ENCODE results near the gene MEDAG.
"Not testable (repeated sequence)": the region's sequence is repeated elsewhere in the genome, so short reads cannot be mapped to it uniquely, and the experiment has no call there.

Gene MEDAG

DNA sequence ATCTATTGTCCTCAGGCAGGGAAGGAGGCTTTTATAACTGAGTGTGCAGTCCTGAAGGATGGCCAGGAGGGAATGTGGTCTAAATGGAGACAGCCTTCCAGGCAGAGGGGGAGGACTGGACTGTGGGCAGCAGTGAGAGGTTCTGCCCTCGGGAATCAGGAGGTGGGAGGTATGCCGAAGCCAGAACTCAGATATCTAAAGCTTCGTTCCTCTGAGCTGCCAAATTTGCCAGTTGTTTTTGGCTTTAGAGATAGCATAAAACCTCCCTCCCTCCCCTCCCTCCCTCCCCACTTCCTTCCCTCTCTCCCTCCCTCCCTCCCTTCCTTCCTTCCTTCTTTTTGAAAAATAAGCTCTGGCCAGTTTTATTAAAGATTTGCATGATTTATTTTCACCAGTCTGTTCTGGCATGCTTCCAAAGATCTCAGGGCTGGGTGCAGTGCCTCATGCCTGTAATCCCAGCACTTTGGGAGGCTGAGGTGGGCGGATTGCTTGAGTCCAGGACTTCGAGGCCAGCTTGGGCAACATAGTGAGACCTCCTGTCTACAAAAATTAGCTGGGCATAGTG lies 2.4 kb downstream of the MEDAG start:
- DNase-seq (no peak), ATAC-seq (no peak)
- peaks cover 56% of the 10 kb centered on the region for H3K27me3 Mint-ChIP-seq
- H3K4me1 Mint-ChIP-seq = peaks cover 2% of the 10 kb centered on the region
- H3K36me3 Mint-ChIP-seq (ENCODE audit: low read depth) = no peaks in the 10 kb centered on the region
- no peaks in the 10 kb centered on the region for H3K9me3 Mint-ChIP-seq
- H3K27ac Mint-ChIP-seq = no peak overlapping the region
- no peak overlapping the region for H3K4me3 Mint-ChIP-seq

DNA sequence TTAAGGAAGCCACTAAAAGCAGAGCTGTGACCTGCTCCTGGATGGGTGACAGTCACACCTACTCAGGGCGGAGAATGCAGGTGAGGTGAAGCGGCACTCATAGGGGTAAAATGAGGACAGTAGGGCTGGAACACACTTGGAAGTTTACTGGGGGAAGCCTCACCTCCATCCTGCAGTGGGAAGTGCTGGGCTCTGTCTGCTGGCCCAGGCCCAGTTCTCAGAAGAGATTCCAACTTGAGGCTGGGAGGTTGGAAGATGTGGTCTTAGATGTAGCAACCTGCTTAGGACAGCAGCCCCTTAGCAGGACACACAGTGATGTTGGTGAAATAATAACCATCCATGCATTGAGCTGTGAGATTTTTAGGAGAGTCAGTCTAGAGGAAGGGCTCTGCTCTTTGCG lies 4.6 kb downstream of the MEDAG start:
- H3K4me1 Mint-ChIP-seq = peaks cover 2% of the 10 kb centered on the region
- DNase-seq = no peak
- no peak overlapping the region for H3K27ac Mint-ChIP-seq
- no peaks in the 10 kb centered on the region for H3K9me3 Mint-ChIP-seq
- H3K36me3 Mint-ChIP-seq (ENCODE audit: low read depth) = no peaks in the 10 kb centered on the region
- no peak overlapping the region for H3K4me3 Mint-ChIP-seq
- H3K27me3 Mint-ChIP-seq = peaks cover 50% of the 10 kb centered on the region
- no peak for ATAC-seq

DNA sequence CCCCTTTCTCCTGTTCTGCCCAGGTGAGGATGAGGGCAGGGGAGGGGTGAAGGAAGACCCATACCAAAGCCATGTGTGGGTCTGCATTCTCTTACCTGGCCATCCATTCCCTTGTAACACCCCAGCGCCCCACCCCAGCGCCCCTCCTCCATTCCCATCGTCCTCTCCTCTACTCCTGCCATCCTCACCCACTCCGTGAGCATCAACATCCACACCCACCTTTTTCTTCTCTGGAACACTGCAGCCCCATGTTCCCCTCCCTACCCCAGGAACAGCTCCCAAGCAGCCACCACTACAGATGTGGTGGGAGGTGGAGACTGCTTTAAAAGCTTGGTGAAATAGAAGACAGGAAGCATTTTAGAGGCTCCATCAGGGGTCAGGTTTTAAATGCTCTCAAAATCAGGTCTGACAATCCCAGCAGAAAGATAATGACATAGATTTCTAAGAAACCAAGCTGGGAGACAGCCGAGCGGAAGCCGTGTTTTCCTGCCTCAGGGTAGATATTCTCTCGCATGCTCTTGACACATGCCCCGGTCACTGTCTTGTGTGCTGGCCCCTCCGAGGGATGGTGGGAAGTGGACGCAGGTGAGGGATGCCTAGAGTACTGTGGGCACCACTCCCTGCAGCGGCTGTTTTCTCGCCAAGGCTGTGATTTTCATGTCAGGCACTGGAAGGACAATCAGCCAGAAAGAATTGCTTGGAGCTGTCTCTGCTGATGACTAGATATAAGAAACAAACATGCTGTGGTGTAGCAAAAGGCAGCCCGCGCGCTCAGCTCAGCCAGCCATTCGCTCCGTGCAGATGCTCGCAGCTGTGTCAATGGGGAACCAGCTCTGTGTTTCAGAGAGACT lies 9.8 kb downstream of the MEDAG start:
- Mint-ChIP-seq H3K4me3 (no peak overlapping the region), H3K9me3 (no peaks in the 10 kb centered on the region), H3K4me1 (no peaks in the 10 kb centered on the region), H3K27ac (no peak overlapping the region), H3K36me3 (ENCODE audit: low read depth) (no peaks in the 10 kb centered on the region), H3K27me3 (peaks cover 25% of the 10 kb centered on the region)
- DNase-seq (no peak), ATAC-seq (no peak)

DNA sequence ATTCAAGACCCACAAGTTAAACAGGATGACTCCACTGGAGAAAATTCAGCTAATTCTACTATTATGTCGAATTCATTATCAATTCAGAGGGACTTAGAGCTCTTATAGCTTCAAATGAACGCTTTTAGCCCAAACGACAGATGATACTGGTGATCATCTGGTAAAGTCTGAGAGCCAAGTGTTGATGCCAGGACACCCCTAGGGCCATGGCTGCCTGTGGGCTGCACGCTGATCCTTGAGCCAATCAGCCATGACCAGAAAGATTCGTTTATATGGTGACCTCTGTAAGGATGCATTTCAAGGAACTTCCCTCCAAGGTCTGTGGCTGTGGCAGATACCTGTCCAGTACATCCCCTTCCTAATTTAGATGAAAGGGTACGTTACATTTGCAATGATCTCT lies 10.9 kb downstream of the MEDAG start:
- H3K27ac Mint-ChIP-seq = no peak overlapping the region
- H3K4me3 Mint-ChIP-seq = no peak overlapping the region
- H3K9me3 Mint-ChIP-seq = no peaks in the 10 kb centered on the region
- ATAC-seq = no peak
- H3K4me1 Mint-ChIP-seq = no peaks in the 10 kb centered on the region
- no peaks in the 10 kb centered on the region for H3K36me3 Mint-ChIP-seq (ENCODE audit: low read depth)
- H3K27me3 Mint-ChIP-seq = peaks cover 31% of the 10 kb centered on the region
- no peak for DNase-seq

DNA sequence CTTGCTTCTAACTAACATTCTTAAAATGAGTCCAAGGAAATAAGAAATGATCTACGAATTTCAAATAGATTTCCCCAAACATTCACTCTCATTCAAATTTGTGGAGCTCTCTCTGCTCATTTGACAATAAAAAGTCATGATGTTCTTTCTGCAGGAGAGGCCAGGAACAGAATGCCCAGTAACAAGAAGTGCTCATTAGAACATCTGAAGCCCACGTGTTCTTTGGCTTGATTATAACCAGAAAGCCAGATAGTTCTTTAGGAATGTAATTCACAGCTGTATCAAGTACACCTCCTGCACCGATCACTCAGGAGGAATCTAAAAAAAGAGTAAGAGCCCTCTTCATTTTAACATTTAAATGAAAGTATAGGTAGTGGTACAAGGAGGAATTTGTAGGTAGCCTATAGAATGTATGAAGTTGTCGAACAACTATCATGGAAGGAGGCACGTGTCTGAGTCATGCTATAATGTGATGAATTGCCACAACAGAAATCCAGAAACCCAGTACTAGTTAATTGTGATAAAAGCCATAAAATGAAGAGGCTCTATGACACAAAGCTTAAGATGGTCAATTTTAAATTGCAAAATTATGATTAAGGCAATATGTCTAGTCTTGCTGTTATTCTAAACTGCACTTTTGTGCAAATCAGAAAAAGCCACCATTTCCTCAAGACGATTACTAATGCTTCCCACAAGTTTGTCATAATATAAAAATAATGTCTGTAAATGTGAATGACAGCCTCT lies 12.8 kb downstream of the MEDAG start:
- Mint-ChIP-seq H3K4me1 (no peaks in the 10 kb centered on the region), H3K27me3 (peaks cover 37% of the 10 kb centered on the region), H3K9me3 (no peaks in the 10 kb centered on the region), H3K27ac (no peak overlapping the region), H3K36me3 (ENCODE audit: low read depth) (no peaks in the 10 kb centered on the region), H3K4me3 (no peak overlapping the region)
- ATAC-seq = no peak
- DNase-seq = no peak

DNA sequence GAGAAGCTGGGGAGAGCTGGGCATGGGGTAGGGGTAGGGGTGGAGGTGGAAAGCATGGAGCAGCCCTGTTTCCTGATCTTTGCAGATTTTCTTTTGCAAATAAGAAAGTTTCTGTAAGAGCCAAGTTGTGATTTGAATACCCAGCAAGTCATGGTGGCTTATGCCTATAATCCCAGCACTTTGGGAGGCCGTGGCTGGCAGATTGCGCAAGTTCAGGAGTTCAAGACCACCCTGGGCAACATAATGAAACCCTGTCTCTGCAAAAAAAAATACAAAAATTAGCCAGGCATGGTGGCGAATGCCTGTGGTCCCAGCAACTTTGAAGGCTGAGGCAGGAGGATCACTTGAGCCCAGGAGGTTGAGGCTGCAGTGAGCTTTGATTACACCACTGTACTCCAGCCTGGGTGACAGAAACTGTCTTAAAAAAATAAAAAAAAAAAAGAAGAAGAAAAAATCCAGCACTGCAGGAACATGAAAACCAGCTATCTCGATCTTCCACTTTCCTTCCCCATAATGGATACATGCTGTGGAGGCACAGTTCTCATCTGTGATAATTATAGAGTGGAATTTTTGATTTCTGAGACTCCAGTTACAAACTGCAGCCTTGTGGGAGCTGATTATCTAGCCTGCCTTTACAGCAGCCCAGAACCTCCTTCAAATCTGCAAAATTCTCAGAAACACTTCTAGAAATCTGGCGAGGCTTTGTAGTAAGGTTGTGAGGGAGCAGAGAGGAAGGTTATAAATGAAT lies 14.3 kb downstream of the MEDAG start:
- peaks cover 24% of the 10 kb centered on the region for H3K27me3 Mint-ChIP-seq

DNA sequence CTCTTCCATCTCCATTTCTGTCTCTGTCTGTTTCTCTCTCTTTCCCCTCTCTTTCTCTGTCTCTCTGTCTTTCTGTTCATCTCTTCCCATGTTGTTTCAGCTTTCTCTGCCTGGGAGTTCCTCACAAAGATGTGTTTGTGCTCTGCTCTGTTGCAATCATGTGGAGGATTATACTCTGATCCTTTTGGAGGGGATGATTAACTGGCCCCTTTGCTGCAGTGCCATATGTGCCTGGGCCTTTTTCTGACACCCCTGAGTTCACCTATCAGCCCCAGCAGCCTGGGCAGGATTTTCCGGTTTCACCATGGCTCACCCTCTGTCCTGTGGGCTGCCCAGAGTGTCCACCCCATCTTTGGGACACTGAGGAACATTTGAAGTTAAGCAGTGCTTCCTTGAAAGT lies 17.3 kb downstream of the MEDAG start:
- ATAC-seq = no peak
- DNase-seq = no peak
- peaks cover 18% of the 10 kb centered on the region for H3K27me3 Mint-ChIP-seq
- no peaks in the 10 kb centered on the region for H3K36me3 Mint-ChIP-seq (ENCODE audit: low read depth)
- no peaks in the 10 kb centered on the region for H3K9me3 Mint-ChIP-seq
- H3K27ac Mint-ChIP-seq = no peak overlapping the region
- H3K4me3 Mint-ChIP-seq = no peak overlapping the region
- peaks cover 26% of the 10 kb centered on the region for H3K4me1 Mint-ChIP-seq

More for the DNA sequence above, 14.3 kb downstream of the MEDAG start:
- Mint-ChIP-seq H3K27ac (no peak overlapping the region), H3K4me1 (peaks cover 7% of the 10 kb centered on the region), H3K4me3 (no peak overlapping the region), H3K36me3 (ENCODE audit: low read depth) (no peaks in the 10 kb centered on the region), H3K9me3 (no peaks in the 10 kb centered on the region)
- ATAC-seq = no peak
- no peak for DNase-seq

DNA sequence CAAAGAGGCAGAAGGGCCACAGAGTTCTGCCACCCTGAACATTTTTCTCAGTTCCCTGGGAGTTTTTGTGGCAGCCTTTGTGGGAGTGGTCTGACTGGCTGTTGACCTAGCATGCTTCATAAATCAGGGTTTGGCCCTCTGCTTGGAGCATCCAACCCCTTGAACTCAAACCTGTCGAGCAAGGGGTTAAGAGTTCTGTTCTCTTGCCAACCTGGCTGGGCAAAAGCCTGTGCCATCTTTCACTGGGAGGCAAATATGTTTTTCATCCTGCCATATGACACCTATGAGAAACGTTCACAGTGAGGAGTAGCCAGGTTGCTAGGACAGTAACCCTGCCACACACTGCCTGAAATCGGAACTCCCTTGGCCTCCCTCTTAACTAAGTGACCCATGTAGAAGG lies 18.6 kb downstream of the MEDAG start:
- no peak overlapping the region for H3K27ac Mint-ChIP-seq
- DNase-seq (no peak), ATAC-seq (no peak)
- H3K36me3 Mint-ChIP-seq (ENCODE audit: low read depth) = no peaks in the 10 kb centered on the region
- peaks cover 26% of the 10 kb centered on the region for H3K4me1 Mint-ChIP-seq
- H3K4me3 Mint-ChIP-seq = no peak overlapping the region
- H3K9me3 Mint-ChIP-seq = no peaks in the 10 kb centered on the region
- peaks cover 24% of the 10 kb centered on the region for H3K27me3 Mint-ChIP-seq

DNA sequence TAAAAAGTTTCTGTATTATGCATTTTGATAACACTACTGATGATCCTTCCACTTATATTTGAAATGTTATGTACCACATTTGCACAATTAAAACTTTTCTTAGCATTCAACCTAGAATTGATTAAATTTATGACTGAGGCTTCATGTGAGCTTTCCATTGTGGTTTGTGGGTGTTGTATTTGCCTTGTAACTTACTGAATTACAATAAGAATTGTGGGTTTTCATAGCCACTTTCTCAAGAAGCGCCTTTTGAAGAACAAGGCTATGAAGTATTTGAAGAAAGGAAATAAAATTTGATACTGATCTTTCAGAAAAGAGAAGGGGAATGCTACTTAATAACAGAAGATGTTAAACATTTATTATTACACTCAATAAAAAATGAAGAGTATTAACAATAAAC lies 19.4 kb downstream of the MEDAG start:
- H3K27me3 Mint-ChIP-seq = peaks cover 28% of the 10 kb centered on the region
- no peak overlapping the region for H3K27ac Mint-ChIP-seq
- no peaks in the 10 kb centered on the region for H3K9me3 Mint-ChIP-seq
- H3K4me3 Mint-ChIP-seq = no peak overlapping the region
- ATAC-seq = peak; percentile 33
- no peak for DNase-seq
- peaks cover 26% of the 10 kb centered on the region for H3K4me1 Mint-ChIP-seq
- H3K36me3 Mint-ChIP-seq (ENCODE audit: low read depth) = no peaks in the 10 kb centered on the region

DNA sequence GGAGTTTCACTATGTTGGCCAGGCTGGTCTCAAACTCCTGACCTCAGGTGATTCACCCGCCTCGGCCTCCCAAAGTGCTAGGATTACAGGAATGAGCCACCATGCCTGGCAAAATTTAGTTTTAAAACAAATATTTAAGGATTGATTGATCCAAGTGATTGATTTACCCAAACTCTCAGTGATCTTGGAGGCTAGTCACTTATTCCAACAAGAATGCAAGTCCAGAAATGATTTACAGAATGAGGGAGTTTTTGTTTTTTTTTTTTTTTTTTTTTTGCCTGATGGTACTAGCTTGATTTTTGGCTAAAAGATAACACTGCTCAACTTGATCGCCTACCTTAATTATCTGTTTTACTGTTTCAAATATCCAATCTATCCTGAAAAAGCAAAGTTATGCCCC lies 20.7 kb downstream of the MEDAG start:
- Mint-ChIP-seq H3K4me1 (peaks cover 26% of the 10 kb centered on the region), H3K36me3 (ENCODE audit: low read depth) (no peaks in the 10 kb centered on the region), H3K9me3 (no peaks in the 10 kb centered on the region), H3K27ac (no peak overlapping the region), H3K27me3 (peaks cover 29% of the 10 kb centered on the region), H3K4me3 (no peak overlapping the region)
- DNase-seq (no peak), ATAC-seq (no peak)

DNA sequence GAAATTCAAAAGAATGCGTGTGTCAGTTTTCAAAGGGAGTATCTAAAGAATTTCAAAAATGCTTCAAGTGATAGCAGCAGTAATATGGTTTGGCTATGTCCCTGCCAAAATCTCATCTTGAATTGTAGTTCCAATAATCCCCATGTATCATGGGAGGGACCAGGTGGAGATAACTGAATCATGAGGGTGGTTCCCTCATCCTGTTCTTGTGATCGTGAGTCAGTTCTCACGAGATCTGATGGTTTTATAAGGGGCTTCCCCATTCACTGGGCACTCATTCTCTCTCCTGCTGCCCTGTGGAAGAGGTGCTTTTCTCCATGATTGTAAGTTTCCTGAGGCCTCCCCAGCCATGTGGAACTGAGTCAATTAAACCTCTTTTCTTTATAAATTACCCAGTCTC lies 21.1 kb downstream of the MEDAG start:
- not testable (repeated sequence) for H3K36me3 Mint-ChIP-seq (ENCODE audit: low read depth); DNase-seq; H3K4me3 Mint-ChIP-seq; H3K9me3 Mint-ChIP-seq; H3K27ac Mint-ChIP-seq
- ATAC-seq = peak; percentile 63
- Mint-ChIP-seq H3K4me1 (peaks cover 26% of the 10 kb centered on the region), H3K27me3 (peaks cover 33% of the 10 kb centered on the region)

DNA sequence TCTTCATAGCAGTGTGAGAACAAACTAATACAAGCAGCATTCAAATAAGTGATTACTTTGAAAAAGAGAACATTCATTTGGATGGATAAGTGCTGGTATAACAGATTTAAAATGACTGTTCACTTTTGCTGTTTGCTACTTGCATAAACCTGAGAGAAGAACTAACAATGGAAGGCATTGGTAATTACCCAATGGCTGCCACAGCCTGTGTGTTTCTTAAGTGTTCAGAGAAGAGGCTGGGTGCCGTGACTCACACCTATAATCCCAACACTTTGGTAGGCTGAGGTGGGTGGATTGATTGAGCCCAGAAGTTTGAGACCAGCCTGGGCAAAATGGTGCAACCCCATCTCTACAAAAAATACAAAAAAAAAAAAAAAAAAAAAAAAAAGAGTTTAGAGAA lies 21.5 kb downstream of the MEDAG start:
- peaks cover 34% of the 10 kb centered on the region for H3K27me3 Mint-ChIP-seq
- ATAC-seq (peak; percentile 63), DNase-seq (no peak)
- H3K36me3 Mint-ChIP-seq (ENCODE audit: low read depth) = no peaks in the 10 kb centered on the region
- H3K4me3 Mint-ChIP-seq = no peak overlapping the region
- peaks cover 26% of the 10 kb centered on the region for H3K4me1 Mint-ChIP-seq
- H3K27ac Mint-ChIP-seq = no peak overlapping the region
- no peaks in the 10 kb centered on the region for H3K9me3 Mint-ChIP-seq

DNA sequence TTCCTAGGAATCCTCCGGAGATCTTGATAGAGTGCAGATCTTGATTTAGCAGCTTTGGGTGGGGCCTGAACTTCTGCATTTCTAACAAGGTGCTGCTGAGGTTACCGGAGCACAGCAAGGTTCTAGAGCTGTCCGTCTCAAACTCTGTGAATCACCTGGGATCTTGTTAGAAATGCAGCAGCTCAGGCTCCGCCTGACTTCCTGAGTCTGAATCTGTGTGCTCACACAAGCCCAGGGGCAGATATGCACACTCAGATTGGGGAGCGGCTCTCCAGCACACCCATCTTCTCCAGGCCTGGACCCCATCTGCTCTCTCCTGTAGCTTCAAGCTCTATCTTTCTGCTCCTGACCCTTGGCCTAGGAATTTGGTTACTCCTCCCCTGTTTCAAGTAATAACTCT lies 22.9 kb downstream of the MEDAG start:
- no peaks in the 10 kb centered on the region for H3K9me3 Mint-ChIP-seq
- ATAC-seq (no peak), DNase-seq (no peak)
- peaks cover 26% of the 10 kb centered on the region for H3K4me1 Mint-ChIP-seq
- H3K4me3 Mint-ChIP-seq = no peak overlapping the region
- H3K36me3 Mint-ChIP-seq (ENCODE audit: low read depth) = no peaks in the 10 kb centered on the region
- peaks cover 36% of the 10 kb centered on the region for H3K27me3 Mint-ChIP-seq
- H3K27ac Mint-ChIP-seq = no peak overlapping the region

DNA sequence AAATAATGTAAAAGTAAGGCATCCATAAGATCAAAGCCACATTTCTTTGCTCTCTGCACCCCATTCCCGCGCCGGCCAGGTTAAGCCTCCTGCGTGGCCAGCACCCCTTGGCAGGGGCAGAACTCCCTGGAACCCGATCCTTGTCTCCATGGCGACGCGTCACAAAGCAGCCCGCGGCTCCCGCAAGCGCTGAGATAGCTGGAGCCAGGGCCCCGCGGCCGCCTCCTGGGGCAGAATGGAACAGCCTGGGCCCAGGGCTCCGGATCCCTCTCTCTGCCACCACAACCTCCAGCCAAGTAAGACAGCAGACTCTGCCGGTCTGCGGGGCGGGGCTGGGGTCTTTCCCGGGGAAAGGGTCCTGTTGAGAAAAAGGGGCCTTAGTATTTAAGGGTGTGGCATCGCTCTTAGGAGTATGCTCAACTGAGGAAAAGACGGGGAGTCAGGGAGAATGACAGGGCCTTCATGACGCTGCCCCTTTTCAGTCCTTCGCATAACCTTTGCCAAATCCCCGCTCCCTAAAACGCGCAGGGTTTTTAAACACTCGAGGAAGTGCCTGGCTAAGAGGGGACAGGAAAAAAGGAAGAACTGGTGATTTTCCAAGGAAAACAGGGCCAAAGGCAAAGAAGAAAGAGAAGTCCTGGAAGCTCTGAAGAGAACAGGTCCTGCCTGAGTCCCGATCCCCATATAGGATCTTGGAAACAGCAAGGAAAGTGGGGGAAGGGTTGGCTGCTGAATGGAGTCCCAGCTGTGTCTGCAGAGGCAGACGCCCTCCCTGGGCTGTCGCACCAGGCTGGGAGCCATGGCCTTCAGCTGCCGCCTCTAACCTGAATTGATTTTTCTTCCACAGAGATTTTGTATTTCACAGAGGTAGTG lies 26.6 kb downstream of the MEDAG start, which contains the start of gene TEX26:
TEX26 (plus strand) TSS at position 176 of the 873 bp plus-strand sequence; CDS start at position 236, 60 bp downstream.
- Mint-ChIP-seq H3K27ac (no peak within 1 kb of the TSS), H3K4me3 (no peak within 1 kb of the TSS), H3K9me3 (peaks cover 3% of the 10 kb centered on the region), H3K36me3 (ENCODE audit: low read depth) (no peaks in the 10 kb centered on the region), H3K4me1 (no peaks in the 10 kb centered on the region), H3K27me3 (peaks cover 48% of the 10 kb centered on the region)
- no peak for ATAC-seq
- DNase-seq = no peak
